Ishikawa (cell line): ENCODE measurements around the gene MUSTN1.

Experiments used
- CEBPB ChIP-seq: IDR thresholded peaks from 2 replicates; pipeline ENCODE4 v1.6.1; 2012
- CREB1 ChIP-seq: IDR thresholded peaks from 2 replicates; pipeline ENCODE4 v1.6.1; 2012; ENCODE audit warnings: low read depth
- EGR1 ChIP-seq: IDR thresholded peaks from 2 replicates; pipeline ENCODE4 v1.6.1; 2012
- EP300 ChIP-seq: IDR thresholded peaks from 2 replicates; pipeline ENCODE4 v1.6.1; 2012; ENCODE audit warnings: borderline replicate concordance
- FOXM1 ChIP-seq: IDR thresholded peaks from 2 replicates; pipeline ENCODE4 v1.6.1; 2012; ENCODE audit warnings: low read depth, borderline replicate concordance
- NFIC ChIP-seq: IDR thresholded peaks from 2 replicates; pipeline ENCODE4 v1.6.1; 2012
- RAD21 ChIP-seq: IDR thresholded peaks from 2 replicates; pipeline ENCODE4 v1.6.1; 2012; ENCODE audit warnings: low read depth
- TAF1 ChIP-seq: IDR thresholded peaks from 2 replicates; pipeline ENCODE4 v1.6.1; 2012; ENCODE audit warnings: low read depth, mild to moderate bottlenecking
- TCF12 ChIP-seq: IDR thresholded peaks from 2 replicates; pipeline ENCODE4 v1.6.1; 2012; ENCODE audit warnings: low read depth
- TEAD4 ChIP-seq: IDR thresholded peaks from 2 replicates; pipeline ENCODE4 v1.6.1; 2012
- YY1 ChIP-seq: IDR thresholded peaks from 2 replicates; pipeline ENCODE4 v1.6.1; 2012; ENCODE audit warnings: low read depth
- ZBTB7A ChIP-seq: IDR thresholded peaks from 2 replicates; pipeline ENCODE4 v1.6.1; 2012; ENCODE audit warnings: low read depth
- TF ChIP-seq, protein P1 (sequence below): IDR thresholded peaks from 2 replicates; pipeline ENCODE4 v1.6.1; 2012; ENCODE audit warnings: low read depth, mild to moderate bottlenecking
- TF ChIP-seq, protein P2 (sequence below): IDR thresholded peaks from 2 replicates; pipeline ENCODE4 v1.6.1; 2012
- TF ChIP-seq, protein P3 (sequence below): IDR thresholded peaks from 2 replicates; pipeline ENCODE4 v1.6.1; 2012

Gene MUSTN1

GRCh38 chr3:52809662-52810377 lies 25.0 kb downstream of the MUSTN1 start:
- TF ChIP-seq TAF1: no peak
- no peak for TF ChIP-seq YY1
- no peak for TF ChIP-seq CREB1
- TF ChIP-seq, protein P1, sequence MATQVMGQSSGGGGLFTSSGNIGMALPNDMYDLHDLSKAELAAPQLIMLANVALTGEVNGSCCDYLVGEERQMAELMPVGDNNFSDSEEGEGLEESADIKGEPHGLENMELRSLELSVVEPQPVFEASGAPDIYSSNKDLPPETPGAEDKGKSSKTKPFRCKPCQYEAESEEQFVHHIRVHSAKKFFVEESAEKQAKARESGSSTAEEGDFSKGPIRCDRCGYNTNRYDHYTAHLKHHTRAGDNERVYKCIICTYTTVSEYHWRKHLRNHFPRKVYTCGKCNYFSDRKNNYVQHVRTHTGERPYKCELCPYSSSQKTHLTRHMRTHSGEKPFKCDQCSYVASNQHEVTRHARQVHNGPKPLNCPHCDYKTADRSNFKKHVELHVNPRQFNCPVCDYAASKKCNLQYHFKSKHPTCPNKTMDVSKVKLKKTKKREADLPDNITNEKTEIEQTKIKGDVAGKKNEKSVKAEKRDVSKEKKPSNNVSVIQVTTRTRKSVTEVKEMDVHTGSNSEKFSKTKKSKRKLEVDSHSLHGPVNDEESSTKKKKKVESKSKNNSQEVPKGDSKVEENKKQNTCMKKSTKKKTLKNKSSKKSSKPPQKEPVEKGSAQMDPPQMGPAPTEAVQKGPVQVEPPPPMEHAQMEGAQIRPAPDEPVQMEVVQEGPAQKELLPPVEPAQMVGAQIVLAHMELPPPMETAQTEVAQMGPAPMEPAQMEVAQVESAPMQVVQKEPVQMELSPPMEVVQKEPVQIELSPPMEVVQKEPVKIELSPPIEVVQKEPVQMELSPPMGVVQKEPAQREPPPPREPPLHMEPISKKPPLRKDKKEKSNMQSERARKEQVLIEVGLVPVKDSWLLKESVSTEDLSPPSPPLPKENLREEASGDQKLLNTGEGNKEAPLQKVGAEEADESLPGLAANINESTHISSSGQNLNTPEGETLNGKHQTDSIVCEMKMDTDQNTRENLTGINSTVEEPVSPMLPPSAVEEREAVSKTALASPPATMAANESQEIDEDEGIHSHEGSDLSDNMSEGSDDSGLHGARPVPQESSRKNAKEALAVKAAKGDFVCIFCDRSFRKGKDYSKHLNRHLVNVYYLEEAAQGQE: no peak
- TF ChIP-seq TEAD4: no peak
- TF ChIP-seq EP300: no peak
- TF ChIP-seq, protein P2, sequence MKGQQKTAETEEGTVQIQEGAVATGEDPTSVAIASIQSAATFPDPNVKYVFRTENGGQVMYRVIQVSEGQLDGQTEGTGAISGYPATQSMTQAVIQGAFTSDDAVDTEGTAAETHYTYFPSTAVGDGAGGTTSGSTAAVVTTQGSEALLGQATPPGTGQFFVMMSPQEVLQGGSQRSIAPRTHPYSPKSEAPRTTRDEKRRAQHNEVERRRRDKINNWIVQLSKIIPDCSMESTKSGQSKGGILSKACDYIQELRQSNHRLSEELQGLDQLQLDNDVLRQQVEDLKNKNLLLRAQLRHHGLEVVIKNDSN: no peak
- TF ChIP-seq RAD21: no peak
- no peak for TF ChIP-seq NFIC
- no peak for TF ChIP-seq CEBPB
- TF ChIP-seq EGR1: no peak
- no peak for TF ChIP-seq ZBTB7A
- TF ChIP-seq TCF12: no peak
- TF ChIP-seq, protein P3, sequence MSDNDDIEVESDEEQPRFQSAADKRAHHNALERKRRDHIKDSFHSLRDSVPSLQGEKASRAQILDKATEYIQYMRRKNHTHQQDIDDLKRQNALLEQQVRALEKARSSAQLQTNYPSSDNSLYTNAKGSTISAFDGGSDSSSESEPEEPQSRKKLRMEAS: no peak
- no peak for TF ChIP-seq FOXM1

DNA sequence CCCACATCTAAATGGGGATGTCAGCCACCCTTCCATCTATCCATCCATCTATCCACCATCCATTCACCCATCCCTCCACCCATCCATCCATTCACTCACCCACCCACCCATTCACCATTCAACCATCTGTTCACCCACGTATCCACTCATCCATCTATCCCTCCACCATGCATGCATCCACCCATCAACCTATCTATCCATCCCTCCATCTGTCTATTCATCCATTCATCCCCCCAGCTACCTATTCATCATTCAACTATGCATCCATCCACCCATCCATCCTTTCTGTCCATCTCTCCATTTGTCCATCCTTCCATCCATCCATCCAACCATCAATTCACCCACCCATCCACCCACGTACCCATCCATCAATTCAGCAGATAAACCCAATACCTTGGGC lies 25.7 kb downstream of the MUSTN1 start:
- TF ChIP-seq, protein P1: no peak
- TF ChIP-seq TEAD4: no peak
- no peak for TF ChIP-seq YY1
- no peak for TF ChIP-seq ZBTB7A
- no peak for TF ChIP-seq RAD21
- TF ChIP-seq CREB1: no peak
- TF ChIP-seq, protein P3: no peak
- no peak for TF ChIP-seq NFIC
- no peak for TF ChIP-seq EGR1
- TF ChIP-seq EP300: no peak
- no peak for TF ChIP-seq TAF1

DNA sequence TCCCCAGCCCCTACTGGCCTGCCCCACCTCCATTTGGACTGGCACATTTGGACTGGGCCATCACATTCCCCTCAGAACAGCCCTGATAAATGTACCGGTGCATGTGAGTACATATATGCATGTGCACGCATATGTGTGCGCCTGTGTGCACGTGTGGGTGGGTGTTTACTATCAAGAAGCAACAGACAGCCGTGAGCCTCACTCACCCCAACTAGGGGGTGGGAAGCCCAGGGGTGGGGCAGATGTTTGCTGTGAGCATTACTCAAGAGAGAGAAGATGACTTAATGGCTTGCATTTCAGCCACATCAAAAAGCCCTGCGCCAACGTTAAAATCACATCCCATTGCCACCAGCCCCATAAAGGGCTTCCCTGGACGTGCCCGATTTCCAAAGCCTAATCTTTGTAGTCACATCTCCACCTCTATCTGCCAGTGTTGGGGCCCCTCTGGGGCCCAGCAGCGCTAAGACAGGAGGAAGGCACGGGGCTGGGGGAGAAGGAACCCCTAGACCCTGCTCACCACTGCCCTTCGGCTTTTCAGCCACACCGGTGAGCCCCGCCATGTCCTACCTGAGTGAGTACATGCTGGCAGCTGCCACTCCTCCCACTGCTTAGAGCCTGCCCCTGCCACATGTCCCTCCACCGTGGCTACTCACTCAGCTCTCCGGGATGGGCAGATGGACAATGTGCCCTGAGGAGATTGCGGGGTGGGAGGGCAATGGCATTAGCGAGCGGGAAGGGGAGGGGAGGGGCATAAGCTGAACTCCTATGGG lies 29.4 kb downstream of the MUSTN1 start:
- no peak for TF ChIP-seq RAD21
- no peak for TF ChIP-seq TCF12
- no peak for TF ChIP-seq TAF1
- TF ChIP-seq ZBTB7A: no peak
- no peak for TF ChIP-seq NFIC
- TF ChIP-seq FOXM1: no peak
- TF ChIP-seq, protein P1: no peak
- TF ChIP-seq CEBPB: no peak
- TF ChIP-seq TEAD4: no peak
- TF ChIP-seq, protein P3: no peak
- no peak for TF ChIP-seq YY1

GRCh38 chr3:52801839-52802238 lies 33.0 kb downstream of the MUSTN1 start:
- TF ChIP-seq TEAD4: no peak
- TF ChIP-seq NFIC: no peak
- TF ChIP-seq RAD21: no peak
- TF ChIP-seq CREB1: no peak
- no peak for TF ChIP-seq CEBPB
- TF ChIP-seq, protein P1: no peak
- no peak for TF ChIP-seq TCF12
- no peak for TF ChIP-seq EGR1
- TF ChIP-seq YY1: no peak
- TF ChIP-seq, protein P3: no peak
- no peak for TF ChIP-seq EP300
- no peak for TF ChIP-seq FOXM1
